GM23338 (cell line): ENCODE results near the gene CCDC50. TPM values are rescaled to one million over a fixed set of nuclear protein-coding genes. Genes with fewer than 3 reads are reported as not detected.
A peak's percentile ranks its signal among the peaks of the same experiment; 100 is the strongest.

Experiments
- ATAC-seq: fragments of 200-7000 bp; cut with Tn5 transposase; 3 replicates; pipeline ENCODE4 v1.9.1; 2020
- DNase-seq: peaks from one replicate; pipeline ENCODE4 v3.0.0-alpha.2; 2015; ENCODE audit warnings: low spot score
- H2AFZ ChIP-seq: fragments of 200-600 bp; sonication (generic); 2 replicates; pipeline ENCODE4 v1.8.0; 2016; ENCODE audit warnings: antibody characterized with exemption, mild to moderate bottlenecking, moderate library complexity
- H3F3A ChIP-seq: fragments of 200-600 bp; sonication (generic); replicated peaks from 2 replicates; pipeline ENCODE4 v1.8.0; 2017; ENCODE audit warnings: antibody characterized with exemption, mixed run types, low read depth
- H3K27ac ChIP-seq: fragments of 200-600 bp; sonication (generic); 2 replicates; pipeline ENCODE4 v1.6.1; 2016; ENCODE audit warnings: low read depth
- H3K27me3 ChIP-seq: fragments of 200-600 bp; sonication (generic); 2 replicates; pipeline ENCODE4 v1.8.0; 2016; ENCODE audit warnings: mild to moderate bottlenecking, mixed run types, moderate library complexity; ENCODE audit not compliant: insufficient read depth
- H3K36me3 ChIP-seq: fragments of 200-600 bp; sonication (generic); 2 replicates; pipeline ENCODE4 v1.8.0; 2016; ENCODE audit warnings: mild to moderate bottlenecking; ENCODE audit not compliant: insufficient read depth
- H3K4me1 ChIP-seq: fragments of 200-600 bp; sonication (generic); 2 replicates; pipeline ENCODE4 v1.8.0; 2016; ENCODE audit warnings: mild to moderate bottlenecking, moderate library complexity; ENCODE audit not compliant: insufficient read depth
- H3K4me2 ChIP-seq: fragments of 200-600 bp; sonication (generic); 2 replicates; pipeline ENCODE4 v1.7.1; 2017; ENCODE audit warnings: mixed run types
- H3K4me3 ChIP-seq: fragments of 200-600 bp; sonication (generic); 2 replicates; pipeline ENCODE4 v1.6.1; 2016; ENCODE audit warnings: mixed run types
- H3K79me2 ChIP-seq: fragments of 200-600 bp; sonication (generic); replicated peaks from 2 replicates; pipeline ENCODE4 v1.8.0; 2017; ENCODE audit warnings: mild to moderate bottlenecking; ENCODE audit not compliant: insufficient read depth
- H3K9me2 ChIP-seq: fragments of 200-600 bp; sonication (generic); 2 replicates; pipeline ENCODE4 v1.8.0; 2017; ENCODE audit not compliant: insufficient read depth
- H4K20me1 ChIP-seq: fragments of 200-600 bp; sonication (generic); replicated peaks from 2 replicates; pipeline ENCODE4 v1.8.0; 2017; ENCODE audit warnings: mild to moderate bottlenecking; ENCODE audit not compliant: insufficient read depth
- H3K27ac Mint-ChIP-seq: 2 replicates; pipeline ENCODE4 v1.8.0; 2020; ENCODE audit warnings: inconsistent platforms, mild to moderate bottlenecking, moderate library complexity, mixed read lengths
- H3K27me3 Mint-ChIP-seq: 3 replicates; pipeline ENCODE4 v1.8.0; 2022; ENCODE audit warnings: low read depth, mild to moderate bottlenecking, moderate library complexity, mixed read lengths, inconsistent platforms; ENCODE audit not compliant: insufficient read depth, poor library complexity
- H3K36me3 Mint-ChIP-seq: 3 replicates; pipeline ENCODE4 v1.8.0; 2021; ENCODE audit warnings: low read depth, mild to moderate bottlenecking, inconsistent platforms, moderate library complexity, mixed read lengths
- H3K4me1 Mint-ChIP-seq: 3 replicates; pipeline ENCODE4 v1.8.0; 2020; ENCODE audit warnings: mild to moderate bottlenecking, inconsistent platforms, mixed read lengths
- H3K4me3 Mint-ChIP-seq: 3 replicates; pipeline ENCODE4 v1.8.0; 2021; ENCODE audit warnings: moderate library complexity, mild to moderate bottlenecking, inconsistent platforms, mixed read lengths
- H3K9me3 Mint-ChIP-seq: 3 replicates; pipeline ENCODE4 v1.8.0; 2020; ENCODE audit warnings: moderate library complexity, mild to moderate bottlenecking, inconsistent platforms, mixed read lengths
- CREB1 ChIP-seq: fragments of 250-450 bp; sonication (Bioruptor Pico); IDR thresholded peaks from 2 replicates; pipeline ENCODE4 v1.5.0; 2020; ENCODE audit warnings: low read depth, mild to moderate bottlenecking, moderate library complexity
- EZH2 ChIP-seq: fragments of 200-600 bp; sonication (generic); IDR thresholded peaks from one replicate; pipeline ENCODE4 v1.8.0; 2017; ENCODE audit warnings: antibody characterized with exemption, mild to moderate bottlenecking, low read depth; ENCODE audit not compliant: unreplicated experiment
- EZH2phosphoT487 ChIP-seq: fragments of 200-600 bp; sonication (generic); IDR thresholded peaks from one replicate; pipeline ENCODE4 v1.8.1; 2018; ENCODE audit warnings: antibody characterized with exemption; ENCODE audit not compliant: unreplicated experiment
- JUNB ChIP-seq: IDR thresholded peaks from one replicate; pipeline ENCODE4 v1.6.1; 2016; ENCODE audit warnings: antibody characterized with exemption; ENCODE audit not compliant: unreplicated experiment
- NANOG ChIP-seq: IDR thresholded peaks from 2 replicates; pipeline ENCODE4 v1.6.1; 2016; ENCODE audit warnings: antibody characterized with exemption, borderline replicate concordance
- POLR2AphosphoS5 ChIP-seq: IDR thresholded peaks from 2 replicates; pipeline ENCODE4 v1.6.1; 2016; ENCODE audit warnings: antibody characterized with exemption, low read depth
- STAT1 ChIP-seq: IDR thresholded peaks from one replicate; pipeline ENCODE4 v1.6.1; 2016; ENCODE audit warnings: antibody characterized with exemption; ENCODE audit not compliant: unreplicated experiment
- ZNF114 ChIP-seq: fragments of 250-450 bp; sonication (Bioruptor Pico); IDR thresholded peaks from 2 replicates; pipeline ENCODE4 v1.5.0; 2020; ENCODE audit warnings: mild to moderate bottlenecking, moderate library complexity
- ZNF331 ChIP-seq: fragments of 250-450 bp; sonication (Bioruptor Pico); IDR thresholded peaks from 2 replicates; pipeline ENCODE4 v1.5.0; 2020; ENCODE audit warnings: low read depth, mild to moderate bottlenecking, moderate library complexity
- polyA plus RNA-seq: library from polyadenylated mRNA; unstranded; fragments of >200 nt; fragmentation: Nextera tagmentation; extraction: Ambion mirVana; gene quantifications from 2 replicates; pipeline ENCODE4 v1.2.1, GENCODE V29; 2016
- total RNA-seq: library from RNA; depleted of rRNA; stranded (reverse); fragments of >200 nt; shearing (Covaris generic); gene quantifications from 2 replicates; pipeline ENCODE4 v1.2.3, GENCODE V29; 2014
- TF ChIP-seq, protein P1 (sequence below): fragments of 250-450 bp; sonication (Bioruptor Pico); IDR thresholded peaks from 2 replicates; pipeline ENCODE4 v1.5.0; 2020; ENCODE audit warnings: mild to moderate bottlenecking, moderate library complexity
- TF ChIP-seq, protein P2 (sequence below): IDR thresholded peaks from 2 replicates; pipeline ENCODE4 v1.6.1; 2016; ENCODE audit warnings: antibody characterized with exemption
- TF ChIP-seq, protein P3 (sequence below): IDR thresholded peaks from one replicate; pipeline ENCODE4 v1.6.1; 2018; ENCODE audit warnings: antibody characterized with exemption; ENCODE audit not compliant: unreplicated experiment
- TF ChIP-seq, protein P4 (sequence below), 2 experiments: fragments of 200-600 bp in 1 of 2; sonication (generic) in 1 of 2; conservative IDR thresholded peaks; 2 replicates each; pipeline versions ENCODE4 v1.5.1 to v1.6.1; 2016 to 2017; ENCODE audit warnings: antibody characterized with exemption in 2 of 2, low read depth in 2 of 2, mild to moderate bottlenecking in 2 of 2, moderate library complexity in 1 of 2

CCDC50 gene
- total and polyA plus RNA-seq, 2 experiments from 2014 or later, result 22.4 to 25.4 TPM

DNA sequence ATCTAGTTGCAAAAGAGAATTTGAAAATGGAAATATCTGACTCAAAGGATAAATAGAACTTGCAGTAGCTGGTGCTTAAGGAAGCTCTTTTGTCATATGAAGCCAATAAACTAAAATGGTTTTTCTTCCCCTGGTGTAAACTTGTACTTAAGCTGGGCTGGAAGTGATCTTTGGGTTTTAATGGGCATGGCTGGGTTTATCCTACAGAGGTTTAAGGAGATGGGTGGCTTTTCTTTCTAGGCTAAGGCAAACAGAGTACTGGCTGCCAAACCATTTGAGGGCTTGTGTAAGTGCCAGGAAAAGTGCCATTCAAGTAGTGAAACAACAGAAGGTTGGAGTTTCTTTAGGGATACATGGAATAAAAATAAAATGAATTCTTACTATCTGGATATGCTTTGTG, 13.2 kb downstream of the CCDC50 start:
- H3K27ac Mint-ChIP-seq, result peak overlapping the region; percentile 8; the same call in 1 of the 2 replicates
- H3K4me2 ChIP-seq, result no peak overlapping the region

More for the DNA sequence above, 13.2 kb downstream of the CCDC50 start:
- no peak overlapping the region for H3K4me3 ChIP-seq
- no peaks in the 10 kb centered on the region for H4K20me1 ChIP-seq
- H3K79me2 ChIP-seq, result peaks cover 49% of the 10 kb centered on the region
- 0 out of 2 replicates have a peak, but pooled peaks cover 3% of the 10 kb centered on the region for H3K9me2 ChIP-seq
- no peaks in the 10 kb centered on the region for H3K27me3 ChIP-seq
- no peaks in the 10 kb centered on the region for H3K9me3 Mint-ChIP-seq
- peaks cover 22% of the 10 kb centered on the region for H3K4me1 Mint-ChIP-seq
- H3F3A ChIP-seq, result no peaks in the 10 kb centered on the region
- no peak overlapping the region for H3K27ac ChIP-seq
- H3K27me3 Mint-ChIP-seq, result no peaks in the 10 kb centered on the region
- ATAC-seq, result no peak
- no peak overlapping the region for H2AFZ ChIP-seq
- TF ChIP-seq EZH2 (no peak), CREB1 (CRISPR knock-in tag) (no peak), POLR2AphosphoS5 (no peak), NANOG (no peak), STAT1 (no peak), JUNB (no peak), EZH2phosphoT487 (no peak), ZNF331 (CRISPR knock-in tag) (no peak), ZNF114 (CRISPR knock-in tag) (no peak)
- TF ChIP-seq, protein P1, sequence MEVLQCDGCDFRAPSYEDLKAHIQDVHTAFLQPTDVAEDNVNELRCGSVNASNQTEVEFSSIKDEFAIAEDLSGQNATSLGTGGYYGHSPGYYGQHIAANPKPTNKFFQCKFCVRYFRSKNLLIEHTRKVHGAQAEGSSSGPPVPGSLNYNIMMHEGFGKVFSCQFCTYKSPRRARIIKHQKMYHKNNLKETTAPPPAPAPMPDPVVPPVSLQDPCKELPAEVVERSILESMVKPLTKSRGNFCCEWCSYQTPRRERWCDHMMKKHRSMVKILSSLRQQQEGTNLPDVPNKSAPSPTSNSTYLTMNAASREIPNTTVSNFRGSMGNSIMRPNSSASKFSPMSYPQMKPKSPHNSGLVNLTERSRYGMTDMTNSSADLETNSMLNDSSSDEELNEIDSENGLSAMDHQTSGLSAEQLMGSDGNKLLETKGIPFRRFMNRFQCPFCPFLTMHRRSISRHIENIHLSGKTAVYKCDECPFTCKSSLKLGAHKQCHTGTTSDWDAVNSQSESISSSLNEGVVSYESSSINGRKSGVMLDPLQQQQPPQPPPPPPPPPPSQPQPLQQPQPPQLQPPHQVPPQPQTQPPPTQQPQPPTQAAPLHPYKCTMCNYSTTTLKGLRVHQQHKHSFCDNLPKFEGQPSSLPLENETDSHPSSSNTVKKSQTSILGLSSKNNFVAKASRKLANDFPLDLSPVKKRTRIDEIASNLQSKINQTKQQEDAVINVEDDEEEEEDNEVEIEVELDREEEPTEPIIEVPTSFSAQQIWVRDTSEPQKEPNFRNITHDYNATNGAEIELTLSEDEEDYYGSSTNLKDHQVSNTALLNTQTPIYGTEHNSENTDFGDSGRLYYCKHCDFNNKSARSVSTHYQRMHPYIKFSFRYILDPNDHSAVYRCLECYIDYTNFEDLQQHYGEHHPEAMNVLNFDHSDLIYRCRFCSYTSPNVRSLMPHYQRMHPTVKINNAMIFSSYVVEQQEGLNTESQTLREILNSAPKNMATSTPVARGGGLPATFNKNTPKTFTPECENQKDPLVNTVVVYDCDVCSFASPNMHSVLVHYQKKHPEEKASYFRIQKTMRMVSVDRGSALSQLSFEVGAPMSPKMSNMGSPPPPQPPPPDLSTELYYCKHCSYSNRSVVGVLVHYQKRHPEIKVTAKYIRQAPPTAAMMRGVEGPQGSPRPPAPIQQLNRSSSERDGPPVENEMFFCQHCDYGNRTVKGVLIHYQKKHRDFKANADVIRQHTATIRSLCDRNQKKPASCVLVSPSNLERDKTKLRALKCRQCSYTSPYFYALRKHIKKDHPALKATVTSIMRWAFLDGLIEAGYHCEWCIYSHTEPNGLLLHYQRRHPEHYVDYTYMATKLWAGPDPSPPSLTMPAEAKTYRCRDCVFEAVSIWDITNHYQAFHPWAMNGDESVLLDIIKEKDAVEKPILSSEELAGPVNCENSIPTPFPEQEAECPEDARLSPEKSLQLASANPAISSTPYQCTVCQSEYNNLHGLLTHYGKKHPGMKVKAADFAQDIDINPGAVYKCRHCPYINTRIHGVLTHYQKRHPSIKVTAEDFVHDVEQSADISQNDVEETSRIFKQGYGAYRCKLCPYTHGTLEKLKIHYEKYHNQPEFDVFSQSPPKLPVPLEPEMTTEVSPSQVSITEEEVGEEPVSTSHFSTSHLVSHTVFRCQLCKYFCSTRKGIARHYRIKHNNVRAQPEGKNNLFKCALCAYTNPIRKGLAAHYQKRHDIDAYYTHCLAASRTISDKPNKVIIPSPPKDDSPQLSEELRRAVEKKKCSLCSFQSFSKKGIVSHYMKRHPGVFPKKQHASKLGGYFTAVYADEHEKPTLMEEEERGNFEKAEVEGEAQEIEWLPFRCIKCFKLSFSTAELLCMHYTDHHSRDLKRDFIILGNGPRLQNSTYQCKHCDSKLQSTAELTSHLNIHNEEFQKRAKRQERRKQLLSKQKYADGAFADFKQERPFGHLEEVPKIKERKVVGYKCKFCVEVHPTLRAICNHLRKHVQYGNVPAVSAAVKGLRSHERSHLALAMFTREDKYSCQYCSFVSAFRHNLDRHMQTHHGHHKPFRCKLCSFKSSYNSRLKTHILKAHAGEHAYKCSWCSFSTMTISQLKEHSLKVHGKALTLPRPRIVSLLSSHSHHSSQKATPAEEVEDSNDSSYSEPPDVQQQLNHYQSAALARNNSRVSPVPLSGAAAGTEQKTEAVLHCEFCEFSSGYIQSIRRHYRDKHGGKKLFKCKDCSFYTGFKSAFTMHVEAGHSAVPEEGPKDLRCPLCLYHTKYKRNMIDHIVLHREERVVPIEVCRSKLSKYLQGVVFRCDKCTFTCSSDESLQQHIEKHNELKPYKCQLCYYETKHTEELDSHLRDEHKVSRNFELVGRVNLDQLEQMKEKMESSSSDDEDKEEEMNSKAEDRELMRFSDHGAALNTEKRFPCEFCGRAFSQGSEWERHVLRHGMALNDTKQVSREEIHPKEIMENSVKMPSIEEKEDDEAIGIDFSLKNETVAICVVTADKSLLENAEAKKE, result no peak
- TF ChIP-seq, protein P2, sequence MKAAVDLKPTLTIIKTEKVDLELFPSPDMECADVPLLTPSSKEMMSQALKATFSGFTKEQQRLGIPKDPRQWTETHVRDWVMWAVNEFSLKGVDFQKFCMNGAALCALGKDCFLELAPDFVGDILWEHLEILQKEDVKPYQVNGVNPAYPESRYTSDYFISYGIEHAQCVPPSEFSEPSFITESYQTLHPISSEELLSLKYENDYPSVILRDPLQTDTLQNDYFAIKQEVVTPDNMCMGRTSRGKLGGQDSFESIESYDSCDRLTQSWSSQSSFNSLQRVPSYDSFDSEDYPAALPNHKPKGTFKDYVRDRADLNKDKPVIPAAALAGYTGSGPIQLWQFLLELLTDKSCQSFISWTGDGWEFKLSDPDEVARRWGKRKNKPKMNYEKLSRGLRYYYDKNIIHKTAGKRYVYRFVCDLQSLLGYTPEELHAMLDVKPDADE, result no peak
- TF ChIP-seq, protein P3, sequence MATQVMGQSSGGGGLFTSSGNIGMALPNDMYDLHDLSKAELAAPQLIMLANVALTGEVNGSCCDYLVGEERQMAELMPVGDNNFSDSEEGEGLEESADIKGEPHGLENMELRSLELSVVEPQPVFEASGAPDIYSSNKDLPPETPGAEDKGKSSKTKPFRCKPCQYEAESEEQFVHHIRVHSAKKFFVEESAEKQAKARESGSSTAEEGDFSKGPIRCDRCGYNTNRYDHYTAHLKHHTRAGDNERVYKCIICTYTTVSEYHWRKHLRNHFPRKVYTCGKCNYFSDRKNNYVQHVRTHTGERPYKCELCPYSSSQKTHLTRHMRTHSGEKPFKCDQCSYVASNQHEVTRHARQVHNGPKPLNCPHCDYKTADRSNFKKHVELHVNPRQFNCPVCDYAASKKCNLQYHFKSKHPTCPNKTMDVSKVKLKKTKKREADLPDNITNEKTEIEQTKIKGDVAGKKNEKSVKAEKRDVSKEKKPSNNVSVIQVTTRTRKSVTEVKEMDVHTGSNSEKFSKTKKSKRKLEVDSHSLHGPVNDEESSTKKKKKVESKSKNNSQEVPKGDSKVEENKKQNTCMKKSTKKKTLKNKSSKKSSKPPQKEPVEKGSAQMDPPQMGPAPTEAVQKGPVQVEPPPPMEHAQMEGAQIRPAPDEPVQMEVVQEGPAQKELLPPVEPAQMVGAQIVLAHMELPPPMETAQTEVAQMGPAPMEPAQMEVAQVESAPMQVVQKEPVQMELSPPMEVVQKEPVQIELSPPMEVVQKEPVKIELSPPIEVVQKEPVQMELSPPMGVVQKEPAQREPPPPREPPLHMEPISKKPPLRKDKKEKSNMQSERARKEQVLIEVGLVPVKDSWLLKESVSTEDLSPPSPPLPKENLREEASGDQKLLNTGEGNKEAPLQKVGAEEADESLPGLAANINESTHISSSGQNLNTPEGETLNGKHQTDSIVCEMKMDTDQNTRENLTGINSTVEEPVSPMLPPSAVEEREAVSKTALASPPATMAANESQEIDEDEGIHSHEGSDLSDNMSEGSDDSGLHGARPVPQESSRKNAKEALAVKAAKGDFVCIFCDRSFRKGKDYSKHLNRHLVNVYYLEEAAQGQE, result no peak
- TF ChIP-seq, protein P4, sequence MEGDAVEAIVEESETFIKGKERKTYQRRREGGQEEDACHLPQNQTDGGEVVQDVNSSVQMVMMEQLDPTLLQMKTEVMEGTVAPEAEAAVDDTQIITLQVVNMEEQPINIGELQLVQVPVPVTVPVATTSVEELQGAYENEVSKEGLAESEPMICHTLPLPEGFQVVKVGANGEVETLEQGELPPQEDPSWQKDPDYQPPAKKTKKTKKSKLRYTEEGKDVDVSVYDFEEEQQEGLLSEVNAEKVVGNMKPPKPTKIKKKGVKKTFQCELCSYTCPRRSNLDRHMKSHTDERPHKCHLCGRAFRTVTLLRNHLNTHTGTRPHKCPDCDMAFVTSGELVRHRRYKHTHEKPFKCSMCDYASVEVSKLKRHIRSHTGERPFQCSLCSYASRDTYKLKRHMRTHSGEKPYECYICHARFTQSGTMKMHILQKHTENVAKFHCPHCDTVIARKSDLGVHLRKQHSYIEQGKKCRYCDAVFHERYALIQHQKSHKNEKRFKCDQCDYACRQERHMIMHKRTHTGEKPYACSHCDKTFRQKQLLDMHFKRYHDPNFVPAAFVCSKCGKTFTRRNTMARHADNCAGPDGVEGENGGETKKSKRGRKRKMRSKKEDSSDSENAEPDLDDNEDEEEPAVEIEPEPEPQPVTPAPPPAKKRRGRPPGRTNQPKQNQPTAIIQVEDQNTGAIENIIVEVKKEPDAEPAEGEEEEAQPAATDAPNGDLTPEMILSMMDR (conservative IDR thresholded peaks at IDR 0.05; ENCODE audit: low read depth in 2 of 2), result no peak
- H3K36me3 Mint-ChIP-seq, result no peaks in the 10 kb centered on the region
- H3K36me3 ChIP-seq, result no peaks in the 10 kb centered on the region
- H3K4me3 Mint-ChIP-seq, result no peak overlapping the region
- no peaks in the 10 kb centered on the region for H3K4me1 ChIP-seq
- no peak for DNase-seq
